Dendritic cell treated with granulocyte-macrophage colony-stimulating factor and Interleukin-4, amounts not matched to agents 40 ng/mL and 50 ng/mL, for 4 days (primary cell): ENCODE measurements around the gene KRTAP10-2.

ENCODE experiments used
- H3K27ac Mint-ChIP-seq: one replicate; pipeline ENCODE4 v1.8.0; 2022; ENCODE audit warnings: mild to moderate bottlenecking, mixed read lengths
- H3K27me3 Mint-ChIP-seq: one replicate; pipeline ENCODE4 v1.8.0; 2022; ENCODE audit warnings: mild to moderate bottlenecking, mixed read lengths
- H3K36me3 Mint-ChIP-seq: one replicate; pipeline ENCODE4 v1.8.0; 2022; ENCODE audit warnings: low read depth, mixed read lengths
- H3K4me1 Mint-ChIP-seq: one replicate; pipeline ENCODE4 v1.8.0; 2022; ENCODE audit warnings: low read depth, mixed read lengths
- H3K4me3 Mint-ChIP-seq: one replicate; pipeline ENCODE4 v1.8.0; 2022; ENCODE audit warnings: mild to moderate bottlenecking, moderate library complexity, mixed read lengths
- H3K9me3 Mint-ChIP-seq: one replicate; pipeline ENCODE4 v1.8.0; 2022; ENCODE audit warnings: mixed read lengths
- intact Hi-C: fragments of 100-400 bp; cut with micrococcal nuclease; formaldehyde crosslinking; loops from one replicate; pipeline ENCODE4 v1.15.0; 2022

KRTAP10-2 gene

DNA sequence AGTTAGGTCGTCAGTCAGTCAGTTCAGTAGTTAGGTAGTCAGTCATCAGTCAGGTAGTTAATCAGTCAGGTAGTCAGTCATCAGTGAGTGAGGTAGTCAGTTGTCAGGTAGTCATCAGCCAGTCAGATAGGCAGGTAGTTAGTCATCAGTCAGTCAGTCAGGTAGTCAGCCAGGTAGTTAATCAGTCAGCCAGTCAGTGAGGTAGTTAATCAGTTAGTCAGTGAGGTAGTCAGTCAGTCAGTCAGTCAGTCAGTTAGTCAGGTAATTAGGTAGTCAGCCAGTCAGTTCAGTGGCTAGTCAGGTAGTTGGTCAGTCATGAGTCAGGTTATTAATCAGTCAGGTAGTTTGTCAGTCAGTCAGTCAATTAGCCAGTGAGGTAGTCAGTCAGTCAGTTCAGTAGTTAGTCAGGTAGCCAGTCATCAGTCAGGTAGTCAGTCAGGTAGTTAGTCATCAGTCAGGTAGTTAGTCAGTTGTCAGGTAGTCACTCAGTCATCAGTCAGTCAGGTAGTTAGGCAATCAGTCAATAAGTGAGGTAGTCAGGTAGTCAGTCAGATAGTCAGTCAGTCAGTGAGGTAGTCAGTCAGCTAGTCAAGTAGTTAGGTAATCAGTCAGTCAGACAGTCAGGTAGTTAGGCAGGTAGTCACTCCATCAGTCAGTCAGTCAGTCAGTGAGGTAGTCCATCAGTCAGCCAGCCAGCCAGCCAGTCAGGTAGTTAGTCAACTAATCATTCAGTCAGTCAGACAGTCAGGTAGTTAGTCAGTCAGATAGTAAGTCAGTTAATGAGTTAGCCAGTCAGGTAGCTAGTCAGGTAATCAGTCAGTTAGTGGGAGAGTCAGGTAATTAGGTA lies 27.5 kb downstream of the KRTAP10-2 start:
- Mint-ChIP-seq H3K27me3 (peaks cover 2% of the 10 kb centered on the region), H3K27ac (no peak overlapping the region), H3K9me3 (no peaks in the 10 kb centered on the region), H3K36me3 (no peaks in the 10 kb centered on the region), H3K4me3 (no peak overlapping the region), H3K4me1 (no peaks in the 10 kb centered on the region)
- intact Hi-C loops: no loop called here

DNA sequence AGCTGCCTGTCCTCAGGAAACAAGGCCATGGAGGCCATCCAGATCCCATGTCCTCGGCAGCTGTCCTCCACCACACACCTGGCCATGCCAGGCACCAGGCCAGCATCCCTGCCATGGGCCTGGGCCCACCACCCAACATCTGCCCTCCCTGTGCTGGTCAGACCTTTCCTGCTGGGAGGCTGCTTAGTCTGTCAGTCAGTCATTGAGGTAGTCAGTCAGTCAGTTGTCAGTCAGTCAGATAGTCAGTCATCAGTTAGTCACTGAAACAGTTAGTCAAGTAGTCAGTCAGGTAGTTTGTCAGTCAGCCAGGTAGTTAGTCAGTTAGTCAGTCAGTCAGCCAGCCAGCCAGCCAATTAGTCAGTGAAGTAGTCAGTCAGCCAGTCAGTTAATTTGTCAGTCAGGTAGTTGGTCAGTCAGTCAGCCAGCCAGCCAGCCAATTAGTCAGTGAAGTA lies 28.5 kb downstream of the KRTAP10-2 start:
- Mint-ChIP-seq H3K27ac (no peak overlapping the region), H3K9me3 (no peaks in the 10 kb centered on the region), H3K4me1 (no peaks in the 10 kb centered on the region), H3K27me3 (peaks cover 2% of the 10 kb centered on the region), H3K4me3 (no peak overlapping the region), H3K36me3 (no peaks in the 10 kb centered on the region)
- intact Hi-C loops: no loop called here

DNA sequence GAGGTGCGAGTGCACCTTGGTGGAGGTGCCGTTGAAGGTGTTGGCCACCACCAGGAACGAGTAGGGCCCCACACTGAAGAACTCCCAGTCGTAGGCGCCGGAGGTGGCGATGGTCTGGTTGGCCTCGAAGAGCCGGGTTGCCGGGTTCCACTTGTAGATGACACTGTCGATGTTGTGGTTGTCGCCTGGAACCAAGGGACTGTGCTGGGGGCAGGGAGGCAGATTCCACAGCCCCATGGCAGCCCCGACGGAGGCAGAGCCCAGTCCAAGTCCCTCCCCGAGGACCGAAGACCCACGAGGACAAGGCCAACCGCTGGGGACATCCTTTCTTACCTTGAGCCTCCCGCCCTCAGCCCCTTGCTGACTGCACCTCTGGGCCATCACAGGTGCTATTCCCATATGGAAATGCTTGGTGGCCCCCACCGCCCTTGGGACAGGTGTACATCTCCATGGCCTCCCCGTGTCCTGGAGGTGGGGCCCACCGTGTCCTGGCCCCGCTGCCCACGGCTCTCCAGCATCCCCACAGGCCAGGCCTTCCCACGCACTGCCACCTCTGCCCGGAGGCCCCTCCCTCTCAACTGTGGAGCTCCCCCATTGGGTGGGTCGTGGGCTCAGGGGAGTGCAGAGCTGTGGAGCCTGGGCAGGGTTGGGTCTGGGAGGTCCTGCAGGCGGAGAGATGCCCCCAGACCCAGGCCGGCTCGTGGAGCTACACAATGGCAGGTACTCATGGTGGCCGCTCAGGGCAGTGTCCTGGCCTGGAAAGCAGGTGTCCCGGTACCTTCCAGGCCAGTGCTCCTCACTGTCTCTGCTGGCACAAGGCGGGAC lies 29.2 kb downstream of the KRTAP10-2 start:
- Mint-ChIP-seq H3K4me3 (no peak overlapping the region), H3K4me1 (no peaks in the 10 kb centered on the region), H3K9me3 (no peaks in the 10 kb centered on the region), H3K27me3 (peaks cover 3% of the 10 kb centered on the region), H3K27ac (no peak overlapping the region), H3K36me3 (no peaks in the 10 kb centered on the region)
- intact Hi-C loops: no loop called here

DNA sequence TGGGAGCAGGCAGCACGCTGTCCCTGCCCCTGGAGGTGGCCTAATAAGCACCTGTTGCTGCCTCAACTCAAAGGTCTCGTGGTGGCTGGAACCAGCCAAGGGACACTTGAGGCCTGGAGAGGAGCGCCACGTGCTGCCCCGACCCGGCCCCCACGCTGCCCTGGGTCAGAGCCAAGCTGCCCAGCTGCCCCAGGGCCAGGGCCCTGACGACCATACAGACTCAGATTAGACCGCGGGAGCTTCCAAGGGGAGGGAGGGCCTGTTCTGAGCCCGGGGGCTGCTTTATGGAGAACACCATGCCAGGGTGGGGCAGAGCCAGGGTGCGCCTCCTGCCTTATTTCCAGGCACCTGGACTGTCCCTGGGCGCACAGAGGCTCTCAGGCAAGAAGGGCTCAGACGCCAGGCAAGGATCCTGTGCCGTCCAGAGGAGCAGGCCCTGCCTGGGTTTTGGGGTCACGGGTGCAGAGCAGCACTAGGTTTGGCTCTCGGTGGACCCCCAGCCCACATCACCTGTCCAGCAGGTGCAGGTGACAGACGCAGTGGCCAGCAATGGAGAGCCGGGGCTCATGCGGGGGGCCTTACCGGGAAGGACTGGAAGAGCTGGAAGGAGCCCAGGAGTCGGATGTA lies 29.9 kb downstream of the KRTAP10-2 start:
- no peaks in the 10 kb centered on the region for H3K36me3 Mint-ChIP-seq
- H3K9me3 Mint-ChIP-seq: no peaks in the 10 kb centered on the region
- no peaks in the 10 kb centered on the region for H3K4me1 Mint-ChIP-seq
- no peak overlapping the region for H3K4me3 Mint-ChIP-seq
- H3K27ac Mint-ChIP-seq: no peak overlapping the region
- H3K27me3 Mint-ChIP-seq: peaks cover 7% of the 10 kb centered on the region
- intact Hi-C loops: no loop called here

DNA sequence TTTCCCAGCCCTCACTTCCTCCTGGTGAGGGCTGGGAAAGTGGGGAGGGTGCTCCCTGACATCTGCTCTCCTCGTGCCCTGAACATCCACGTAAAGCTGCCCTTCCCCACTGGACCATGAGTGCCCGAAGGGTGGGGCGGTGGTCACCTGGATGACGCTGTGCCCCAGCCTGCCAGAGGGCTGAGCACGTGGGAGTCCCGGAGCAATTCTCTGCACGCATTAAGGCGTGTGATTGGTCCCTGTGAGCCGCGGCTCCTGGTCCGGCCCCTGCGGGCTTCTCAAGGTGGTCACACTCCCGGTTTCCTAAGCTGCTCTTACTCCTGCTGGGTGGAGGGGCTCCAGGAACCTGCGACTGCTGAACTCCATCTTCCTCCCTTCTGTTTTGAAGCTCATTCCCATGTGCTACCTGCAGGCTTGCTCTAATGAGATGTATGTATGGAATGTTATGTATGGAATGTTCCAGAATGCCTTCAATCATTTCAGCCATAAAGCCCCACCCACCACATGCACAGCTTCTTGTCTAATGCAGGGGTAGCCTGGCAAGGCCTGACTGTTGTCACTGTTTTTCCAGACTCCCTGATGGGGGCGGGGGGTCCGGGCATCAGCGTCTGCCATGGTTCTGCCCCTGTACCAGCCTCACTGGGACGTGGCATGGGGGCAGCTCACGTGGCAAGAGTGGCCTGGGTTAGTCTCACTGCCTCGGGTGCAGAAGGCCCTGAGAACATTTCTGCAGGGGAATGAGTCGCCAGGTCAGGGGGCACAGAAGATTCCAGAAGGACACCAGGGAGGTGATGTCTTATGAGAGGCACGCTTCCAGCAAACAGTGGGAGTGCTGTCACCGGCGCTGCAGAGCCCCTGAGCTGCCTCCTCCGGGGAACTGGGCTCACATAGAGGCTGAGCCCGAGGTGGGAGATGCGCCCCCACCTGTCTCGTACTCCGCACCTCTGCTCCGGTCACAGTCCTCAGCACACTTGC lies 30.7 kb downstream of the KRTAP10-2 start:
- peaks cover 7% of the 10 kb centered on the region for H3K27me3 Mint-ChIP-seq
- no peak overlapping the region for H3K27ac Mint-ChIP-seq
- H3K4me3 Mint-ChIP-seq: no peak overlapping the region
- H3K36me3 Mint-ChIP-seq: no peaks in the 10 kb centered on the region
- no peaks in the 10 kb centered on the region for H3K4me1 Mint-ChIP-seq
- intact Hi-C loops: no loop called here
- H3K9me3 Mint-ChIP-seq: no peaks in the 10 kb centered on the region

DNA sequence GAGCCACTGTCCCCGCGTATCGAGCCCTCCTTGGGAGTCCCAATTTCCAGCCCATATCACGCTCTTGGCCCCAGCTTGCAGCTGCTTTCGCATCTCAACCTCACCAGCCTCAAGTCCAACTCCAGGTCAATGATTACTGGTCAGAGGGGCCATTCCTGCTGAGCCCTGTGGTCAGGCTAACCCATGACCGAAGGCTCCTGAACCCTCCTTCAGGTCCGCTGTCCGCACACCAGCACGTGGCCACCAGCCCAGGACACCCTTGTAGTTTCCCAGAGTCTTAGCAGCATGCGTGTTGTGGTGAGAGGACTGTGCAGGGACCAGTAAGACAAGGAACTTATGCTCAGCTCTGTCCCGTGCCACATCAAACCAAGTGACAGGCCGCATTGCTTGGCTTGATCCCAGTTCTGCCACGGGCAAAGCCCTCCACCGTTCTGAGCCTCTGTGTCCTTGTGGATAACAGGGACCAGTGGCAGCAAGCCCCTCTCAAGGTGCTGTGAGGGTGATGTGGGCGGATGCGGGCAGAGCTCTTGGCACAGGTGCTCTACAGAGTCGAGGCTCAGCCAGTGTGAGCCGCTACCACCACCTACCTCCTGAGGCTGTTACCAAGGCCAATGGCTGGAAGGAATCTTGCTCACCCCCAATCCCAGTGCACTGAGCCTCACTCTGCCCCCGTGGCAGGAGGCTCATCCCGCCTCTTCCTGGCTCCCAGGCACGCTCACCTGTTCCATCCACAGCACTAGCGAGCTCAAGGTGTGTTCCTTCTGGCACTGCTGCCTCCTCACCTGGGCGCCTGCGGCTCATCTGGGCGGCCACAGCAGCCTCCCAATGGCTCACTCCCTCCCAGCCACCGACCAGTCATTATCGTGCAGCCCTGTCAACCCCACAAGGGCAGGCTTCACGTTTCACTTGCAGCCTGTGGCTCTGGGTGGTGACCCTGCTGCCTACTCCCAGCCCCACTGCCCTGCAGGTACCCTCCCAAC lies 31.7 kb downstream of the KRTAP10-2 start:
- H3K9me3 Mint-ChIP-seq: no peaks in the 10 kb centered on the region
- H3K27me3 Mint-ChIP-seq: peaks cover 7% of the 10 kb centered on the region
- no peaks in the 10 kb centered on the region for H3K4me1 Mint-ChIP-seq
- H3K36me3 Mint-ChIP-seq: no peaks in the 10 kb centered on the region
- no peak overlapping the region for H3K27ac Mint-ChIP-seq
- intact Hi-C loops: no loop called here
- no peak overlapping the region for H3K4me3 Mint-ChIP-seq

DNA sequence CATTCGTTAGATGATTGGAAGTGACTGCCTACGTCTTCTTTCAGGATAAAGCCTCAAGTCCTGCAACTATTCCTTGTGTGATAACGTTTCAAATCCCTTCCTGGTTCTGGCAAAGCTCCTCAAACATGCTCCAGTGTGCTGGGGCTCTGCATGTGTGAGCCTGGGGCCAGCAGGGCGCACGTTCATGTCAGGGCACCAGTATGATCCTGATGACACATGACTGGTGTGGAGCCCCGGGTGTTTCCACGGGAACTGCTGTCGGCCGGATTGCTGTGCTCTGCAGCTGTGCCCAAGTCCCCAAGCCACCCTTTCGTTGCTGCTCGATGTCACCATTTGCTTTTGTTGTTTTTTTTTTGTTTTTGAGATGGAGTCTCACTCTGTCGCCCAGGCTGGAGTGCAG lies 32.6 kb downstream of the KRTAP10-2 start:
- H3K27me3 Mint-ChIP-seq: peaks cover 7% of the 10 kb centered on the region
- intact Hi-C loops: no loop called here
- no peak overlapping the region for H3K4me3 Mint-ChIP-seq
- no peaks in the 10 kb centered on the region for H3K36me3 Mint-ChIP-seq
- H3K4me1 Mint-ChIP-seq: no peaks in the 10 kb centered on the region
- H3K27ac Mint-ChIP-seq: no peak overlapping the region
- no peaks in the 10 kb centered on the region for H3K9me3 Mint-ChIP-seq

DNA sequence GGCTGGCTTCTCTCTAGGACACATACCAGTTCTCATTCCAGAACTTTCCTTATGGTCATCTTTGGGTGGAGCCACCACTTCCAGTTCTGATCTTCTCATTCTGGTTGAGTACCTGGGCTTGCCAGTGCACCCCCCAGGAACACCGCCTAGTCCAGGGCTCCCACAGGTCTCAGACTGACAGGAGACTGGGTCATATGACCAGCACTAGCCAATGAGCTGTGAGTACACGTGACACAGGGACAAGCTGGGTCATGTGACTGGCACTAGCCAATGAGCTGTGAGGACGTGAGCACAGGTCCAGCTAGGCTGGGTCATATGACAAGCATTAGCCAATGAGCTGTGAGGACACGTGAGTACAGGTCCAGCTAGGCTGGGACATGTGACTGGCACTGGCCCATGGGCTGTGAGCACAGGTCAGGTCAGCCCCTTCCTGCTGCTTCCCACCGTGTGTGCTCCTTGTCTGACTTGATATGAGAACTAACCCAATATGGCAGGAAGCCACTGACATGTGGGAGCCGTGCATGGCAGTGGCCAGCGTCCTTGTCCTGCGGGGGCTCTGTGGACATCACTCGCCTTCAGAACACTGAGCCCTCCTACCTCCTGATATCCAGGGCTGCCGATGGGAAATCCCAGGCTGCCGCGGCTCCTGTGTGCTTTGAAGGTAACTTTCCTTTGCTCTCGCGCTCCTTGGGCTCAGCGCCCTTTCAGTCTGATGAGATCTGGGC lies 34.0 kb downstream of the KRTAP10-2 start:
- Mint-ChIP-seq H3K4me3 (no peak overlapping the region), H3K36me3 (no peaks in the 10 kb centered on the region), H3K27ac (no peak overlapping the region), H3K9me3 (no peaks in the 10 kb centered on the region), H3K27me3 (peaks cover 9% of the 10 kb centered on the region), H3K4me1 (no peaks in the 10 kb centered on the region)
- intact Hi-C loops: no loop called here

DNA sequence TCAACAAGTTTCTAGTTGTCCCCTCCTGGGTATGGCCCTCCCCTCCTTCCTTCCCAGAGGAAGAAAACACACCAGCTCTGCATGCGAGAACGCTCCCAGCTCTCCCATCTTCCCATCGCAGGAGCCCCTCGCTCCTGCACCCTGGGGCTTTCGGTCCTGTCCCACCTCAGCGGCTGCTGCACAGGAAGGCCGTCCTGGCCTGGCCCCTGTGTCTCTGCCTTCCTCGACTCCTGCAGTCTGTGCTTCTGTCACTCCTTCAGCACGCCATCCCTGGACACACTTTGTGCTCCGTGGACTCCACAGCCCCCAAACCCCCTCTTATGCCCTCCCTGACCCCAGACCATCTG lies 34.5 kb downstream of the KRTAP10-2 start:
- Mint-ChIP-seq H3K27me3 (peaks cover 11% of the 10 kb centered on the region), H3K4me1 (no peaks in the 10 kb centered on the region)
- intact Hi-C loops: no loop called here

DNA sequence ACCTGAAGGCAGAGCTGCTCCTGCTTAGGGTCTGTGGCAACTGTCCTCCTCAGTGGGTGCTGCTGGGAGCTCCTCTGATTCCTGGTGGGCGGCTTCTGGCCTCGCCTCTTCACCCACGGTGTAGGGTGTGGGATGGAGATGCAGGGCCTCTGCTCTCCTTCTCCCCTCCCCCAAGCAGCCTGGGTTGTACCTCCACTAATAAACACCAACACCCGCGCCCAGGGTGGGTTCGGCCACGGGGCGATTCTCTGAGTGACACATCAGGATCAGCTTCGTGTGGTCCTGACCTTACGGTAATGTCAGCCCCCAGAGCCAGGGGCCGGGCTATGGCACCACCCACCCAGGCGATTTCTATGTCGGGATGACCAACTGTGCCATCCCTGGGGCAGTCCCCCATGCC lies 35.0 kb downstream of the KRTAP10-2 start:
- H3K4me1 Mint-ChIP-seq: no peaks in the 10 kb centered on the region
- peaks cover 15% of the 10 kb centered on the region for H3K27me3 Mint-ChIP-seq
- intact Hi-C loops: no loop called here
- no peak overlapping the region for H3K4me3 Mint-ChIP-seq
- no peaks in the 10 kb centered on the region for H3K36me3 Mint-ChIP-seq
- no peaks in the 10 kb centered on the region for H3K9me3 Mint-ChIP-seq
- H3K27ac Mint-ChIP-seq: no peak overlapping the region

More for the DNA sequence above, 34.5 kb downstream of the KRTAP10-2 start:
- H3K27ac Mint-ChIP-seq: no peak overlapping the region
- H3K36me3 Mint-ChIP-seq: no peaks in the 10 kb centered on the region
- no peak overlapping the region for H3K4me3 Mint-ChIP-seq
- H3K9me3 Mint-ChIP-seq: no peaks in the 10 kb centered on the region

DNA sequence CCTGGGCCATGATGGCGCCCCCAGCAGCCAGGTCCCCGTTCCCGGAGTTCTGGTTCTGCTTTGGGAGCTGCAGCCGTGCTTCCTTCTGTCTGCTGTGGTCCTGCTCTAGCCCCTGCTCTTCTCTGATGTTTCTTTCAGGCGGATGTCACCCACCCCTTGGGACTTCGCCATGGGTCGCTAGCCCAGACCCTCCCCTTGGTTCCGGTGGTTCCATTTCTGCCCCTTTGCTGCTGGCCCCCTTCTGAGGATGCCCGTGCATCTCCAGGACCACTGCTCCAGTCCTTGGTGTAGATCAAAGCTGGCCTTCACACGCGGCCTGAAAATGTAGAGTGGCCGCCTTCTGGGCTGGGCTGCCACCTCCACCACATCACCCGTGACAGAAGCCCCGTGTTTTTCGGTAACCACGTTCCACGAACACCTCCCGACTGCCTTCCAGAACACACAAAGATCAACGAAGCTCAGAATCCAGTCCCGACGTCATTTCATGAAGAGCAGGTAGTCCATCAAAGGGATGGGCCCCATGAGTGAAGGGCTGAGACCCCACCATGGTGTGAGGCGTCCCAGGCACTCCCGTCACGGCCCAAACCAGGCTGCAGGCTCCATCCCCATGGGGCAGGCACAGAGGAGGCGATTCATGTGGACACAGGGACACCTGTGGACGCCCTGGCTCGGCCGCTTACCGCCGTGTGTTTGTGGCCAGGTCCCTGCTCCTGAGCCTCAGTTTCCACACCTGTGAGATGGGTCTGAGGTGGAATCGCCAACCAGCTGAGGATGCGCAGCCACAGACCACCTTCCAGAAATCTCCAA lies 35.7 kb downstream of the KRTAP10-2 start:
- no peaks in the 10 kb centered on the region for H3K9me3 Mint-ChIP-seq
- H3K4me1 Mint-ChIP-seq: no peaks in the 10 kb centered on the region
- intact Hi-C loops: no loop called here
- H3K4me3 Mint-ChIP-seq: no peak overlapping the region
- no peak overlapping the region for H3K27ac Mint-ChIP-seq
- no peaks in the 10 kb centered on the region for H3K36me3 Mint-ChIP-seq
- peaks cover 15% of the 10 kb centered on the region for H3K27me3 Mint-ChIP-seq
